ENCODE results near the gene AFDN. TPM values are rescaled to one million over a fixed set of nuclear protein-coding genes. Genes with fewer than 3 reads are reported as not detected.

Gene AFDN
- total and polyA plus RNA-seq, 10 of the 15 experiments (the other 5 are each of a cell fraction or from before 2014, with no cell fraction given): 5.7 to 68.2 (median 45.1) TPM

DNA sequence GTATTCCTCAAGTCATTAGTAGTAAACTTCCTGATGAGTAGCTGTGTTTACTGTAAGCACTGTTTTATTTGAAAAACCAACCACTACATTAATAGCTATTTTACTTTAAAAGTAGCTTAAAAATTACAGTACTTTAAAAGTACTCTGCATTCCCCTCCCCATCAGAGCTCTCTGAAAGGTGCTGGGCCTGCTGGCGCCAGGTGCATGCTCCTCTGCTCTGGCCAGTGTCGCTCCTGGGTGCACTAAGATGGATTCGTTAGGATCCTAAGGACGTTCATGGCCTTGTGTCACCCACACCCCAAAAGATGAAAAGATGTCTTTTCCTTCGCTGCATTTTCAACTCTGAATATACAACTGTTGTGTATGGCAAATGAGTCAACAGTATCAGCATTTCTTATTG is 126.8 kb downstream of the AFDN start:
- ATAC-seq (no peak), DNase-seq (ENCODE audit: low read depth, low spot score) (no peak), FAIRE-seq (no peak)
- no peaks in the 10 kb centered on the region for H3K9me3 ChIP-seq (replicated peaks; ENCODE audit: control insufficient read depth, insufficient read depth, low read length)
- TF ChIP-seq ZZZ3 (IDR thresholded peaks at IDR 0.05; ENCODE audit: control insufficient read depth, insufficient read length, low read depth) (no peak), ZNF207 (IDR thresholded peaks at IDR 0.05; ENCODE audit: borderline replicate concordance) (no peak)
- no TSS peak for BruUV-seq (replicated peaks)
- 79% methylated on average over 5 of the region's 5 CpGs for WGBS (ENCODE audit: insufficient coverage, insufficient replicate concordance, low lambda C conversion rate, missing lambda C conversion rate)
- no peaks in the 10 kb centered on the region for H3K4me1 ChIP-seq (ENCODE audit: control insufficient read depth, insufficient read depth, low read length)
- H3K79me2 ChIP-seq (ENCODE audit: control insufficient read depth, insufficient read depth, low read length): no peaks in the 10 kb centered on the region
- no peak overlapping the region for H3K4me2 ChIP-seq (ENCODE audit: control insufficient read depth, insufficient read depth)
- H3K9ac ChIP-seq (ENCODE audit: control insufficient read depth, insufficient read depth, low read length): no peak overlapping the region
- no peak overlapping the region for H2AFZ ChIP-seq (ENCODE audit: control insufficient read depth, low read depth, low read length)
- ChIA-PET SMC1A (ENCODE audit: uncharacterized antibody, unreplicated experiment) (no interaction called here), CTCF (interaction anchor here (1.2 kb wide), 1 partner anchor 14 kb away, joined by 5 read pairs; no protein-coding TSS in a partner anchor), POLR2A (no interaction called here), RAD21 (ENCODE audit: unreplicated experiment) (no interaction called here)
- in situ Hi-C loops (cut with MboI) (no loop called here), intact Hi-C loops (cut with micrococcal nuclease; ENCODE audit: unreplicated experiment) (no loop called here)
- no peaks in the 10 kb centered on the region for H4K20me1 ChIP-seq (ENCODE audit: control insufficient read depth, insufficient read depth)
- no peak overlapping the region for H3K4me3 ChIP-seq
- no peak overlapping the region for H3K27ac ChIP-seq (ENCODE audit: control insufficient read depth, insufficient read depth)
- H3K27me3 ChIP-seq (replicated peaks in 1 of 2; ENCODE audit: control insufficient read depth in 2 of 2, insufficient read depth in 2 of 2, low read length in 1 of 2): no peaks in the 10 kb centered on the region
- H3K36me3 ChIP-seq (ENCODE audit: control insufficient read depth in 2 of 2, insufficient read depth in 2 of 2, low read length in 1 of 2): peaks cover 7 to 12% of the 10 kb centered on the region in 2 experiments; a peak in 3 of 4 replicates

DNA sequence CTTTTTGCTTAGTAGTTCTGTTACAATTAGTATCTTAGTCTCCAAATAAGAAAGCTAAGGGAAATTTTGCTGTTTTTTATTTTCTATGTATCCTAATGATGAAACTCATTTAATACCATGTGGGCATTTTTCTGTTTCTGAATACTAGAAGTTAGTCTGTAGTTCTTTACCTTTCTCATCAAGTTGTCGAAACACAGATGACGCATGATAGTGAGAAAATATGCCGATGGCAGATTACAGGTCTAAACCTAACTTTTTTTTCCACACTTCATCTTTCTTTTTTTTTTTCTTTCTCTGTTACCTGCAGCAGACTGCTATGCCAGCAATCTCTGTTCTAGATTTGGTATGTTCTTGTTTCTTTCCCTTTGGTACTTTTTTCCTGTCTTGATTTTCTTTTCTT is 127.4 kb downstream of the AFDN start:
- in situ Hi-C loops (cut with MboI): no loop called here
- RAD21 ChIA-PET (ENCODE audit: unreplicated experiment): no interaction called here

More for the DNA sequence above, 127.4 kb downstream of the AFDN start:
- Histone ChIP-seq H3K27ac (ENCODE audit: control insufficient read depth, insufficient read depth) (no peak overlapping the region), H3K4me2 (ENCODE audit: control insufficient read depth, insufficient read depth) (no peak overlapping the region), H3K79me2 (ENCODE audit: control insufficient read depth, insufficient read depth, low read length) (no peaks in the 10 kb centered on the region), H3K4me3 (no peak overlapping the region), H3K27me3 (replicated peaks in 1 of 2; ENCODE audit: control insufficient read depth in 2 of 2, insufficient read depth in 2 of 2, low read length in 1 of 2) (no peaks in the 10 kb centered on the region), H3K9me3 (replicated peaks; ENCODE audit: control insufficient read depth, insufficient read depth, low read length) (no peaks in the 10 kb centered on the region), H3K36me3 (ENCODE audit: control insufficient read depth in 2 of 2, insufficient read depth in 2 of 2, low read length in 1 of 2) (peaks cover 7 to 10% of the 10 kb centered on the region in 2 experiments; a peak in 3 of 4 replicates), H4K20me1 (ENCODE audit: control insufficient read depth, insufficient read depth) (no peaks in the 10 kb centered on the region), H3K4me1 (ENCODE audit: control insufficient read depth, insufficient read depth, low read length) (no peaks in the 10 kb centered on the region), H3K9ac (ENCODE audit: control insufficient read depth, insufficient read depth, low read length) (no peak overlapping the region), H2AFZ (ENCODE audit: control insufficient read depth, low read depth, low read length) (no peak overlapping the region)
- FAIRE-seq: no peak
- intact Hi-C loops (cut with micrococcal nuclease; ENCODE audit: unreplicated experiment): no loop called here
- CTCF ChIA-PET: no interaction called here
- no TSS peak for BruUV-seq (replicated peaks)
- WGBS (ENCODE audit: insufficient coverage, insufficient replicate concordance, low lambda C conversion rate, missing lambda C conversion rate): 98% methylated on average over 3 of the region's 3 CpGs
- SMC1A ChIA-PET (ENCODE audit: uncharacterized antibody, unreplicated experiment): no interaction called here
- ATAC-seq: no peak
- POLR2A ChIA-PET: no interaction called here
- DNase-seq (ENCODE audit: low read depth, low spot score): no peak
- TF ChIP-seq, protein P1, sequence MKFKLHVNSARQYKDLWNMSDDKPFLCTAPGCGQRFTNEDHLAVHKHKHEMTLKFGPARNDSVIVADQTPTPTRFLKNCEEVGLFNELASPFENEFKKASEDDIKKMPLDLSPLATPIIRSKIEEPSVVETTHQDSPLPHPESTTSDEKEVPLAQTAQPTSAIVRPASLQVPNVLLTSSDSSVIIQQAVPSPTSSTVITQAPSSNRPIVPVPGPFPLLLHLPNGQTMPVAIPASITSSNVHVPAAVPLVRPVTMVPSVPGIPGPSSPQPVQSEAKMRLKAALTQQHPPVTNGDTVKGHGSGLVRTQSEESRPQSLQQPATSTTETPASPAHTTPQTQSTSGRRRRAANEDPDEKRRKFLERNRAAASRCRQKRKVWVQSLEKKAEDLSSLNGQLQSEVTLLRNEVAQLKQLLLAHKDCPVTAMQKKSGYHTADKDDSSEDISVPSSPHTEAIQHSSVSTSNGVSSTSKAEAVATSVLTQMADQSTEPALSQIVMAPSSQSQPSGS (IDR thresholded peaks at IDR 0.05; ENCODE audit: low read length): no peak

All from GM12878 (cell line).